ENCODE data around the gene NUAK1.

- TF ChIP-seq EZH2 (IDR thresholded peaks at IDR 0.05; ENCODE audit: low read depth, unreplicated experiment), result no peak
- TF ChIP-seq CTCF (conservative IDR thresholded peaks at IDR 0.05; ENCODE audit: low read depth in 2 of 2), result no peak
- no peak for TF ChIP-seq ZNF114 (CRISPR knock-in tag; IDR thresholded peaks at IDR 0.05)
Observed at GRCh38 chr12:106046947-106047346, 91.8 kb downstream of the NUAK1 start.

Data from GM23338 (cell line).